ENCODE measurements around the gene CYFIP2. TPM values are rescaled to one million over a fixed set of nuclear protein-coding genes. Genes with fewer than 3 reads are reported as not detected.

CYFIP2 gene
- total and polyA plus RNA-seq, 2 experiments from 2014 or later: 2.2 to 5.9 TPM

GRCh38 chr5:157351802-157352092 lies 85.8 kb downstream of the CYFIP2 start:
- H3K9me2 ChIP-seq (ENCODE audit: insufficient read depth): no peaks in the 10 kb centered on the region
- in situ Hi-C loops (cut with MboI): no loop called here
- no peak overlapping the region for H3K27ac ChIP-seq
- no peak for TF ChIP-seq EZH2 (IDR thresholded peaks at IDR 0.05; ENCODE audit: insufficient read depth, poor library complexity, severe bottlenecking)
- TF ChIP-seq EZH2phosphoT487 (IDR thresholded peaks at IDR 0.05; ENCODE audit: insufficient read depth, low read depth): no peak
- WGBS, 2 experiments (ENCODE audit: low coverage in 1 of 2, low lambda C conversion rate in 2 of 2, missing lambda C conversion rate in 2 of 2): 89 to 95% methylated on average over 1 of the region's 1 CpG
- H2AFZ ChIP-seq: no peak overlapping the region
- H3K9ac ChIP-seq: no peak overlapping the region
- no peaks in the 10 kb centered on the region for H3K27me3 ChIP-seq (replicated peaks; ENCODE audit: insufficient read depth)
- no peaks in the 10 kb centered on the region for H3K9me3 ChIP-seq (ENCODE audit: low read depth)
- no peaks in the 10 kb centered on the region for H3K4me1 ChIP-seq (ENCODE audit: insufficient read depth)
- H4K20me1 ChIP-seq (ENCODE audit: insufficient read depth): no peaks in the 10 kb centered on the region
- no peaks in the 10 kb centered on the region for H3F3A ChIP-seq (ENCODE audit: insufficient read depth)
- H3K4me2 ChIP-seq (ENCODE audit: unreplicated experiment): no peak overlapping the region
- H3K36me3 ChIP-seq (ENCODE audit: low read depth): no peaks in the 10 kb centered on the region
- H3K79me2 ChIP-seq (ENCODE audit: insufficient read depth): no peaks in the 10 kb centered on the region
- DNase-seq: no peak
- H3K4me3 ChIP-seq: no peak overlapping the region

GRCh38 chr5:157352756-157353340 lies 86.9 kb downstream of the CYFIP2 start:
- TF ChIP-seq EZH2 (IDR thresholded peaks at IDR 0.05; ENCODE audit: insufficient read depth, poor library complexity, severe bottlenecking): no peak
- no peak for TF ChIP-seq EZH2phosphoT487 (IDR thresholded peaks at IDR 0.05; ENCODE audit: insufficient read depth, low read depth)
- H3K9ac ChIP-seq: no peak overlapping the region
- WGBS, 2 experiments (ENCODE audit: low coverage in 1 of 2, low lambda C conversion rate in 2 of 2, missing lambda C conversion rate in 2 of 2): 89 to 94% methylated on average over 12 of the region's 12 CpGs
- no peak overlapping the region for H3K4me2 ChIP-seq (ENCODE audit: unreplicated experiment)
- H3K27me3 ChIP-seq (replicated peaks; ENCODE audit: insufficient read depth): no peaks in the 10 kb centered on the region
- no peaks in the 10 kb centered on the region for H3K79me2 ChIP-seq (ENCODE audit: insufficient read depth)
- no peak overlapping the region for H3K4me3 ChIP-seq
- no peaks in the 10 kb centered on the region for H3F3A ChIP-seq (ENCODE audit: insufficient read depth)
- no peak overlapping the region for H3K27ac ChIP-seq
- H3K9me3 ChIP-seq (ENCODE audit: low read depth): no peaks in the 10 kb centered on the region
- H4K20me1 ChIP-seq (ENCODE audit: insufficient read depth): no peaks in the 10 kb centered on the region
- H3K4me1 ChIP-seq (ENCODE audit: insufficient read depth): no peaks in the 10 kb centered on the region
- no peak for DNase-seq
- H3K9me2 ChIP-seq (ENCODE audit: insufficient read depth): no peaks in the 10 kb centered on the region
- no peak overlapping the region for H2AFZ ChIP-seq
- in situ Hi-C loops (cut with MboI): no loop called here
- no peaks in the 10 kb centered on the region for H3K36me3 ChIP-seq (ENCODE audit: low read depth)

GRCh38 chr5:157354800-157355199 lies 88.9 kb downstream of the CYFIP2 start:
- Histone ChIP-seq H3K4me3 (no peak overlapping the region), H4K20me1 (ENCODE audit: insufficient read depth) (no peaks in the 10 kb centered on the region), H3K9me2 (ENCODE audit: insufficient read depth) (no peaks in the 10 kb centered on the region), H3K79me2 (ENCODE audit: insufficient read depth) (no peaks in the 10 kb centered on the region), H2AFZ (no peak overlapping the region), H3K27me3 (replicated peaks; ENCODE audit: insufficient read depth) (no peaks in the 10 kb centered on the region), H3K4me2 (ENCODE audit: unreplicated experiment) (no peak overlapping the region), H3K27ac (no peak overlapping the region), H3F3A (ENCODE audit: insufficient read depth) (no peaks in the 10 kb centered on the region), H3K9me3 (ENCODE audit: low read depth) (no peaks in the 10 kb centered on the region), H3K36me3 (ENCODE audit: low read depth) (no peaks in the 10 kb centered on the region), H3K9ac (no peak overlapping the region), H3K4me1 (ENCODE audit: insufficient read depth) (no peaks in the 10 kb centered on the region)
- no peak for DNase-seq
- TF ChIP-seq EZH2 (IDR thresholded peaks at IDR 0.05; ENCODE audit: insufficient read depth, poor library complexity, severe bottlenecking) (no peak), EZH2phosphoT487 (IDR thresholded peaks at IDR 0.05; ENCODE audit: insufficient read depth, low read depth) (no peak)
- in situ Hi-C loops (cut with MboI): no loop called here
- WGBS, 2 experiments (ENCODE audit: low coverage in 1 of 2, low lambda C conversion rate in 2 of 2, missing lambda C conversion rate in 2 of 2): 63 to 66% methylated on average over 5 of the region's 5 CpGs

GRCh38 chr5:157356576-157356975 lies 90.7 kb downstream of the CYFIP2 start:
- H3K4me3 ChIP-seq: no peak overlapping the region
- H4K20me1 ChIP-seq (ENCODE audit: insufficient read depth): no peaks in the 10 kb centered on the region
- H3K36me3 ChIP-seq (ENCODE audit: low read depth): no peaks in the 10 kb centered on the region
- H3K9ac ChIP-seq: no peak overlapping the region
- no peaks in the 10 kb centered on the region for H3K27me3 ChIP-seq (replicated peaks; ENCODE audit: insufficient read depth)
- H3K9me3 ChIP-seq (ENCODE audit: low read depth): no peaks in the 10 kb centered on the region
- H2AFZ ChIP-seq: no peak overlapping the region
- WGBS, 2 experiments (ENCODE audit: low coverage in 1 of 2, low lambda C conversion rate in 2 of 2, missing lambda C conversion rate in 2 of 2): 97 to 98% methylated on average over 3 of the region's 3 CpGs
- H3K4me1 ChIP-seq (ENCODE audit: insufficient read depth): no peaks in the 10 kb centered on the region
- in situ Hi-C loops (cut with MboI): no loop called here
- no peaks in the 10 kb centered on the region for H3F3A ChIP-seq (ENCODE audit: insufficient read depth)
- no peak overlapping the region for H3K27ac ChIP-seq
- H3K4me2 ChIP-seq (ENCODE audit: unreplicated experiment): no peak overlapping the region
- TF ChIP-seq EZH2 (IDR thresholded peaks at IDR 0.05; ENCODE audit: insufficient read depth, poor library complexity, severe bottlenecking) (no peak), EZH2phosphoT487 (IDR thresholded peaks at IDR 0.05; ENCODE audit: insufficient read depth, low read depth) (no peak)
- no peaks in the 10 kb centered on the region for H3K9me2 ChIP-seq (ENCODE audit: insufficient read depth)
- no peaks in the 10 kb centered on the region for H3K79me2 ChIP-seq (ENCODE audit: insufficient read depth)
- no peak for DNase-seq

- no peaks in the 10 kb centered on the region for H3K9me2 ChIP-seq (ENCODE audit: insufficient read depth)
- H3K9me3 ChIP-seq (ENCODE audit: low read depth): no peaks in the 10 kb centered on the region
- 79% methylated on average over 6 of the region's 6 CpGs for WGBS, 2 experiments (ENCODE audit: low coverage in 1 of 2, low lambda C conversion rate in 2 of 2, missing lambda C conversion rate in 2 of 2)
- H3K27ac ChIP-seq: no peak overlapping the region
- no peaks in the 10 kb centered on the region for H3K27me3 ChIP-seq (replicated peaks; ENCODE audit: insufficient read depth)
- no peaks in the 10 kb centered on the region for H3F3A ChIP-seq (ENCODE audit: insufficient read depth)
- no peak overlapping the region for H3K9ac ChIP-seq
- no peak for TF ChIP-seq EZH2phosphoT487 (IDR thresholded peaks at IDR 0.05; ENCODE audit: insufficient read depth, low read depth)
- no peak for TF ChIP-seq EZH2 (IDR thresholded peaks at IDR 0.05; ENCODE audit: insufficient read depth, poor library complexity, severe bottlenecking)
- H3K4me1 ChIP-seq (ENCODE audit: insufficient read depth): no peaks in the 10 kb centered on the region
- no peaks in the 10 kb centered on the region for H4K20me1 ChIP-seq (ENCODE audit: insufficient read depth)
- in situ Hi-C loops (cut with MboI): no loop called here
- H3K4me2 ChIP-seq (ENCODE audit: unreplicated experiment): no peak overlapping the region
- H2AFZ ChIP-seq: no peak overlapping the region
- H3K79me2 ChIP-seq (ENCODE audit: insufficient read depth): no peaks in the 10 kb centered on the region
- no peaks in the 10 kb centered on the region for H3K36me3 ChIP-seq (ENCODE audit: low read depth)
- no peak overlapping the region for H3K4me3 ChIP-seq
- DNase-seq: no peak
Observed at GRCh38 chr5:157357823-157358222, 91.9 kb downstream of the CYFIP2 start.
